Measurements from ENCODE around the gene MINDY4.

Gene MINDY4

GRCh38 chr7:30901856-30902255 is 130.6 kb downstream of the MINDY4 start:
- H3K27ac ChIP-seq (ENCODE audit: low read length), result no peak overlapping the region
- H3K36me3 ChIP-seq (ENCODE audit: control insufficient read depth in 1 of 2, insufficient read depth in 2 of 2, low read length in 2 of 2), result no peaks in the 10 kb centered on the region
- H3K9me3 ChIP-seq (ENCODE audit: control insufficient read depth in 1 of 2, low read length in 2 of 2), result no peaks in the 10 kb centered on the region
- H3K27me3 ChIP-seq (ENCODE audit: low read depth, low read length), result no peaks in the 10 kb centered on the region
- H3K4me3 ChIP-seq (ENCODE audit: low read depth in 1 of 2, low read length in 2 of 2), result no peak overlapping the region
- peaks cover 18 to 29% of the 10 kb centered on the region in 2 donors for H3K4me1 ChIP-seq (ENCODE audit: control insufficient read depth in 1 of 2, insufficient read depth in 2 of 2, low read length in 2 of 2)

GRCh38 chr7:30902466-30902865 is 131.2 kb downstream of the MINDY4 start:
- Histone ChIP-seq H3K4me1 (ENCODE audit: control insufficient read depth in 1 of 2, insufficient read depth in 2 of 2, low read length in 2 of 2) (peaks cover 18 to 23% of the 10 kb centered on the region in 2 donors), H3K36me3 (ENCODE audit: control insufficient read depth in 1 of 2, insufficient read depth in 2 of 2, low read length in 2 of 2) (no peaks in the 10 kb centered on the region), H3K9me3 (ENCODE audit: control insufficient read depth in 1 of 2, low read length in 2 of 2) (no peaks in the 10 kb centered on the region), H3K4me3 (ENCODE audit: low read depth in 1 of 2, low read length in 2 of 2) (no peak overlapping the region), H3K27me3 (ENCODE audit: low read depth, low read length) (no peaks in the 10 kb centered on the region), H3K27ac (ENCODE audit: low read length) (no peak overlapping the region)

- peaks cover 18 to 26% of the 10 kb centered on the region in 2 donors for H3K4me1 ChIP-seq (ENCODE audit: control insufficient read depth in 1 of 2, insufficient read depth in 2 of 2, low read length in 2 of 2)
- H3K4me3 ChIP-seq (ENCODE audit: low read depth in 1 of 2, low read length in 2 of 2), result no peak overlapping the region
- H3K27me3 ChIP-seq (ENCODE audit: low read depth, low read length), result no peaks in the 10 kb centered on the region
- H3K9me3 ChIP-seq (ENCODE audit: control insufficient read depth in 1 of 2, low read length in 2 of 2), result no peaks in the 10 kb centered on the region
- H3K27ac ChIP-seq (ENCODE audit: low read length), result no peak overlapping the region
- H3K36me3 ChIP-seq (ENCODE audit: control insufficient read depth in 1 of 2, insufficient read depth in 2 of 2, low read length in 2 of 2), result no peaks in the 10 kb centered on the region
Observed at GRCh38 chr7:30903146-30903545, 131.9 kb downstream of the MINDY4 start.

- Histone ChIP-seq H3K4me1 (ENCODE audit: control insufficient read depth in 1 of 2, insufficient read depth in 2 of 2, low read length in 2 of 2) (peaks cover 14 to 28% of the 10 kb centered on the region in 2 donors), H3K27ac (ENCODE audit: low read length) (no peak overlapping the region), H3K27me3 (ENCODE audit: low read depth, low read length) (no peaks in the 10 kb centered on the region), H3K36me3 (ENCODE audit: control insufficient read depth in 1 of 2, insufficient read depth in 2 of 2, low read length in 2 of 2) (no peaks in the 10 kb centered on the region), H3K4me3 (ENCODE audit: low read depth in 1 of 2, low read length in 2 of 2) (no peak overlapping the region), H3K9me3 (ENCODE audit: control insufficient read depth in 1 of 2, low read length in 2 of 2) (no peaks in the 10 kb centered on the region)
Observed at GRCh38 chr7:30904561-30904960, 133.3 kb downstream of the MINDY4 start.

- Histone ChIP-seq H3K36me3 (ENCODE audit: control insufficient read depth in 1 of 2, insufficient read depth in 2 of 2, low read length in 2 of 2) (no peaks in the 10 kb centered on the region), H3K27me3 (ENCODE audit: low read depth, low read length) (no peaks in the 10 kb centered on the region), H3K4me3 (ENCODE audit: low read depth in 1 of 2, low read length in 2 of 2) (no peak overlapping the region), H3K27ac (ENCODE audit: low read length) (peak overlapping the region; percentile 45), H3K4me1 (ENCODE audit: control insufficient read depth in 1 of 2, insufficient read depth in 2 of 2, low read length in 2 of 2) (peaks cover 13 to 29% of the 10 kb centered on the region in 2 donors), H3K9me3 (ENCODE audit: control insufficient read depth in 1 of 2, low read length in 2 of 2) (no peaks in the 10 kb centered on the region)
Observed at GRCh38 chr7:30905078-30906012, 134.1 kb downstream of the MINDY4 start.

- Histone ChIP-seq H3K4me3 (ENCODE audit: low read depth in 1 of 2, low read length in 2 of 2) (no peak overlapping the region), H3K9me3 (ENCODE audit: control insufficient read depth in 1 of 2, low read length in 2 of 2) (no peaks in the 10 kb centered on the region), H3K27ac (ENCODE audit: low read length) (peak overlapping the region; percentile 45), H3K36me3 (ENCODE audit: control insufficient read depth in 1 of 2, insufficient read depth in 2 of 2, low read length in 2 of 2) (no peaks in the 10 kb centered on the region), H3K4me1 (ENCODE audit: control insufficient read depth in 1 of 2, insufficient read depth in 2 of 2, low read length in 2 of 2) (peaks cover 13 to 36% of the 10 kb centered on the region in 2 donors), H3K27me3 (ENCODE audit: low read depth, low read length) (no peaks in the 10 kb centered on the region)
Observed at GRCh38 chr7:30906014-30906413, 134.8 kb downstream of the MINDY4 start.

- H3K27me3 ChIP-seq (ENCODE audit: low read depth, low read length), result no peaks in the 10 kb centered on the region
- H3K9me3 ChIP-seq (ENCODE audit: control insufficient read depth in 1 of 2, low read length in 2 of 2), result no peaks in the 10 kb centered on the region
- H3K36me3 ChIP-seq (ENCODE audit: control insufficient read depth in 1 of 2, insufficient read depth in 2 of 2, low read length in 2 of 2), result no peaks in the 10 kb centered on the region
- no peak overlapping the region for H3K4me3 ChIP-seq (ENCODE audit: low read depth in 1 of 2, low read length in 2 of 2)
- H3K4me1 ChIP-seq (ENCODE audit: control insufficient read depth in 1 of 2, insufficient read depth in 2 of 2, low read length in 2 of 2), result peaks cover 13 to 40% of the 10 kb centered on the region in 2 donors
- peak overlapping the region; percentile 45 for H3K27ac ChIP-seq (ENCODE audit: low read length)
Observed at GRCh38 chr7:30906515-30907240, 135.5 kb downstream of the MINDY4 start.

GRCh38 chr7:30907527-30908267 is 136.5 kb downstream of the MINDY4 start:
- no peak overlapping the region for H3K4me3 ChIP-seq (ENCODE audit: low read depth in 1 of 2, low read length in 2 of 2)
- no peaks in the 10 kb centered on the region for H3K9me3 ChIP-seq (ENCODE audit: control insufficient read depth in 1 of 2, low read length in 2 of 2)
- H3K27ac ChIP-seq (ENCODE audit: low read length), result no peak overlapping the region
- peaks cover 13 to 44% of the 10 kb centered on the region in 2 donors for H3K4me1 ChIP-seq (ENCODE audit: control insufficient read depth in 1 of 2, insufficient read depth in 2 of 2, low read length in 2 of 2)
- H3K27me3 ChIP-seq (ENCODE audit: low read depth, low read length), result no peaks in the 10 kb centered on the region
- H3K36me3 ChIP-seq (ENCODE audit: control insufficient read depth in 1 of 2, insufficient read depth in 2 of 2, low read length in 2 of 2), result no peaks in the 10 kb centered on the region

- no peaks in the 10 kb centered on the region for H3K9me3 ChIP-seq (ENCODE audit: control insufficient read depth in 1 of 2, low read length in 2 of 2)
- H3K27ac ChIP-seq (ENCODE audit: low read length), result no peak overlapping the region
- H3K36me3 ChIP-seq (ENCODE audit: control insufficient read depth in 1 of 2, insufficient read depth in 2 of 2, low read length in 2 of 2), result no peaks in the 10 kb centered on the region
- no peak overlapping the region for H3K4me3 ChIP-seq (ENCODE audit: low read depth in 1 of 2, low read length in 2 of 2)
- H3K4me1 ChIP-seq (ENCODE audit: control insufficient read depth in 1 of 2, insufficient read depth in 2 of 2, low read length in 2 of 2), result peaks cover 13 to 52% of the 10 kb centered on the region in 2 donors
- H3K27me3 ChIP-seq (ENCODE audit: low read depth, low read length), result no peaks in the 10 kb centered on the region
Observed at GRCh38 chr7:30908681-30909080, 137.5 kb downstream of the MINDY4 start.

- Histone ChIP-seq H3K27me3 (ENCODE audit: low read depth, low read length) (no peaks in the 10 kb centered on the region), H3K4me3 (ENCODE audit: low read depth in 1 of 2, low read length in 2 of 2) (no peak overlapping the region), H3K9me3 (ENCODE audit: control insufficient read depth in 1 of 2, low read length in 2 of 2) (no peaks in the 10 kb centered on the region), H3K4me1 (ENCODE audit: control insufficient read depth in 1 of 2, insufficient read depth in 2 of 2, low read length in 2 of 2) (peaks cover 13 to 57% of the 10 kb centered on the region in 2 donors), H3K27ac (ENCODE audit: low read length) (no peak overlapping the region), H3K36me3 (ENCODE audit: control insufficient read depth in 1 of 2, insufficient read depth in 2 of 2, low read length in 2 of 2) (no peaks in the 10 kb centered on the region)
Observed at GRCh38 chr7:30909431-30909830, 138.2 kb downstream of the MINDY4 start.
